ENCODE measurements around the gene UBE2R2.

UBE2R2 gene

GRCh38 chr9:33885948-33886347 lies 69.0 kb downstream of the UBE2R2 start:
- DNase-seq = no peak

- no peak for DNase-seq
These were observed 76.9 kb downstream of the UBE2R2 start for GRCh38 chr9:33893861-33894260.

- no peak for DNase-seq
These were observed 77.4 kb downstream of the UBE2R2 start for GRCh38 chr9:33894316-33894715.

- DNase-seq = no peak
These were observed 86.3 kb downstream of the UBE2R2 start for GRCh38 chr9:33903157-33903780.

GRCh38 chr9:33905137-33905536 lies 88.2 kb downstream of the UBE2R2 start:
- DNase-seq = no peak

GRCh38 chr9:33906769-33907168 lies 89.8 kb downstream of the UBE2R2 start:
- DNase-seq = no peak

- no peak for DNase-seq
These were observed 90.4 kb downstream of the UBE2R2 start for GRCh38 chr9:33907347-33907746.

GRCh38 chr9:33908114-33908513 lies 91.2 kb downstream of the UBE2R2 start:
- no peak for DNase-seq

GRCh38 chr9:33908749-33909148 lies 91.8 kb downstream of the UBE2R2 start:
- DNase-seq = no peak

- DNase-seq = no peak
These were observed 96.6 kb downstream of the UBE2R2 start for GRCh38 chr9:33913541-33913940.

- DNase-seq = no peak
These were observed 98.1 kb downstream of the UBE2R2 start for GRCh38 chr9:33914887-33915628.

- no peak for DNase-seq
These were observed 100.1 kb downstream of the UBE2R2 start for GRCh38 chr9:33917036-33917435.

GRCh38 chr9:33919276-33919897 lies 102.4 kb downstream of the UBE2R2 start:
- DNase-seq = no peak

GRCh38 chr9:33921967-33922895 lies 105.3 kb downstream of the UBE2R2 start:
- DNase-seq = no peak

- DNase-seq = no peak
These were observed 106.1 kb downstream of the UBE2R2 start for GRCh38 chr9:33923079-33923478.

GRCh38 chr9:33923998-33924701 lies 107.2 kb downstream of the UBE2R2 start:
- DNase-seq = no peak

GRCh38 chr9:33924978-33925797 lies 108.2 kb downstream of the UBE2R2 start:
- peak in 1 of 2 experiments; percentile 21 for DNase-seq

- DNase-seq = no peak
These were observed 110.0 kb downstream of the UBE2R2 start for GRCh38 chr9:33926746-33927485.

GRCh38 chr9:33927694-33928093 lies 110.7 kb downstream of the UBE2R2 start:
- DNase-seq = no peak

GRCh38 chr9:33931326-33931725 lies 114.4 kb downstream of the UBE2R2 start:
- DNase-seq = no peak

All from SW 1271 (cell line).